Measurements from ENCODE around the gene PARVG. TPM values are rescaled to one million over a fixed set of nuclear protein-coding genes. Genes with fewer than 3 reads are reported as not detected.
"Not testable (repeated sequence)": the region's sequence is repeated elsewhere in the genome, so short reads cannot be mapped to it uniquely, and the experiment has no call there.

The PARVG gene
- polyA plus RNA-seq, 1 donor (not counting 4 experiments of a cell fraction or from before 2014, with no cell fraction given) = not detected

- Histone ChIP-seq H3K27ac (ENCODE audit: control insufficient read depth, insufficient read depth, low read length) (no peak overlapping the region), H2AFZ (ENCODE audit: control insufficient read depth, low read length) (no peak overlapping the region), H4K20me1 (ENCODE audit: control insufficient read depth, extremely low read depth, insufficient read depth, low read length) (no peaks in the 10 kb centered on the region), H3K79me2 (ENCODE audit: control insufficient read depth, insufficient read depth, low read length) (no peaks in the 10 kb centered on the region), H3K27me3 (ENCODE audit: control insufficient read depth, extremely low read depth, insufficient read depth, low read length) (peaks cover 8% of the 10 kb centered on the region), H3K9ac (ENCODE audit: control insufficient read depth, extremely low read depth, insufficient read depth, low read length) (no peak overlapping the region), H3K4me3 (ENCODE audit: control insufficient read depth in 2 of 3, extremely low read depth in 1 of 3, insufficient read depth in 2 of 3, low read depth in 1 of 3, low read length in 3 of 3) (no peak overlapping the region), H3K4me2 (ENCODE audit: control insufficient read depth, extremely low read depth, insufficient read depth, low read depth, low read length) (no peak overlapping the region), H3K36me3 (ENCODE audit: control insufficient read depth in 2 of 2, extremely low read depth in 1 of 2, insufficient read depth in 2 of 2, low read length in 2 of 2) (no peaks in the 10 kb centered on the region), H3K4me1 (ENCODE audit: control insufficient read depth, extremely low read depth, insufficient read depth, low read length) (no peaks in the 10 kb centered on the region), H3K9me1 (ENCODE audit: control insufficient read depth, extremely low read depth, insufficient read depth, low read length) (no peaks in the 10 kb centered on the region), H3K9me3 (ENCODE audit: control insufficient read depth, low read depth, low read length) (peaks cover 4% of the 10 kb centered on the region)
- FAIRE-seq = no peak
- no peak for TF ChIP-seq EZH2 (IDR thresholded peaks at IDR 0.05; ENCODE audit: low read length)
- TF ChIP-seq CTCF (optimal IDR thresholded peaks at IDR 0.05 in 1 of 3, IDR thresholded peaks at IDR 0.05 in 1 of 3, conservative IDR thresholded peaks at IDR 0.05 in 1 of 3; ENCODE audit: extremely low read depth in 1 of 3, insufficient read depth in 2 of 3, low read length in 3 of 3) = no peak
- no peak for DNase-seq (ENCODE audit: low read depth, low spot score)
- dilution Hi-C loops (cut with MboI; ENCODE audit: extremely low pct_ligation_motif_present, low sequenced_read_pairs) = no loop called here
Measured at GRCh38 chr22:44229809-44230208, 49.1 kb downstream of the PARVG start.

- Histone ChIP-seq H3K27me3 (ENCODE audit: control insufficient read depth, extremely low read depth, insufficient read depth, low read length) (no peaks in the 10 kb centered on the region), H3K36me3 (ENCODE audit: control insufficient read depth in 2 of 2, extremely low read depth in 1 of 2, insufficient read depth in 2 of 2, low read length in 2 of 2) (no peaks in the 10 kb centered on the region), H3K9me3 (ENCODE audit: control insufficient read depth, low read depth, low read length) (peaks cover 4% of the 10 kb centered on the region), H4K20me1 (ENCODE audit: control insufficient read depth, extremely low read depth, insufficient read depth, low read length) (no peaks in the 10 kb centered on the region), H3K27ac (ENCODE audit: control insufficient read depth, insufficient read depth, low read length) (no peak overlapping the region), H3K9ac (ENCODE audit: control insufficient read depth, extremely low read depth, insufficient read depth, low read length) (no peak overlapping the region), H2AFZ (ENCODE audit: control insufficient read depth, low read length) (no peak overlapping the region), H3K9me1 (ENCODE audit: control insufficient read depth, extremely low read depth, insufficient read depth, low read length) (no peaks in the 10 kb centered on the region), H3K4me2 (ENCODE audit: control insufficient read depth, extremely low read depth, insufficient read depth, low read depth, low read length) (no peak overlapping the region), H3K4me3 (ENCODE audit: control insufficient read depth in 2 of 3, extremely low read depth in 1 of 3, insufficient read depth in 2 of 3, low read depth in 1 of 3, low read length in 3 of 3) (no peak overlapping the region), H3K79me2 (ENCODE audit: control insufficient read depth, insufficient read depth, low read length) (no peaks in the 10 kb centered on the region), H3K4me1 (ENCODE audit: control insufficient read depth, extremely low read depth, insufficient read depth, low read length) (no peaks in the 10 kb centered on the region)
- dilution Hi-C loops (cut with MboI; ENCODE audit: extremely low pct_ligation_motif_present, low sequenced_read_pairs) = no loop called here
- DNase-seq (ENCODE audit: low read depth, low spot score) (no peak), FAIRE-seq (no peak)
- TF ChIP-seq CTCF (optimal IDR thresholded peaks at IDR 0.05 in 1 of 3, IDR thresholded peaks at IDR 0.05 in 1 of 3, conservative IDR thresholded peaks at IDR 0.05 in 1 of 3; ENCODE audit: extremely low read depth in 1 of 3, insufficient read depth in 2 of 3, low read length in 3 of 3) (no peak), EZH2 (IDR thresholded peaks at IDR 0.05; ENCODE audit: low read length) (no peak)
Measured at GRCh38 chr22:44231233-44231632, 50.5 kb downstream of the PARVG start.

GRCh38 chr22:44234372-44234771, 53.6 kb downstream of the PARVG start:
- FAIRE-seq; H3K79me2 ChIP-seq (ENCODE audit: control insufficient read depth, insufficient read depth, low read length); H3K9me1 ChIP-seq (ENCODE audit: control insufficient read depth, extremely low read depth, insufficient read depth, low read length); H3K4me2 ChIP-seq (ENCODE audit: control insufficient read depth, extremely low read depth, insufficient read depth, low read depth, low read length); H3K4me1 ChIP-seq (ENCODE audit: control insufficient read depth, extremely low read depth, insufficient read depth, low read length); H2AFZ ChIP-seq (ENCODE audit: control insufficient read depth, low read length); H3K27ac ChIP-seq (ENCODE audit: control insufficient read depth, insufficient read depth, low read length); H3K9ac ChIP-seq (ENCODE audit: control insufficient read depth, extremely low read depth, insufficient read depth, low read length); DNase-seq (ENCODE audit: low read depth, low spot score); H3K4me3 ChIP-seq (ENCODE audit: control insufficient read depth in 2 of 3, extremely low read depth in 1 of 3, insufficient read depth in 2 of 3, low read depth in 1 of 3, low read length in 3 of 3); H3K9me3 ChIP-seq (ENCODE audit: control insufficient read depth, low read depth, low read length); dilution Hi-C loops (cut with MboI; ENCODE audit: extremely low pct_ligation_motif_present, low sequenced_read_pairs); H3K36me3 ChIP-seq (ENCODE audit: control insufficient read depth in 2 of 2, extremely low read depth in 1 of 2, insufficient read depth in 2 of 2, low read length in 2 of 2); H4K20me1 ChIP-seq (ENCODE audit: control insufficient read depth, extremely low read depth, insufficient read depth, low read length); H3K27me3 ChIP-seq (ENCODE audit: control insufficient read depth, extremely low read depth, insufficient read depth, low read length): not testable (repeated sequence)

Measured in keratinocyte (primary cell).